ENCODE data around the gene PCSK4. TPM values are rescaled to one million over a fixed set of nuclear protein-coding genes. Genes with fewer than 3 reads are reported as not detected.

PCSK4 gene
- total and polyA plus RNA-seq, 2 of the 13 experiments (the other 11 are each of a cell fraction or from before 2014, with no cell fraction given), result 2.0 to 2.7 TPM

GRCh38 chr19:1438035-1438932 lies 51.9 kb downstream of the PCSK4 start, which contains the start of gene RPS15 (continued):
- TF ChIP-seq CREB1 (IDR thresholded peaks at IDR 0.05) (peak; percentile 82), CREB1 (CRISPR knock-in tag; IDR thresholded peaks at IDR 0.05) (peak; percentile 89), ZNF12 (CRISPR knock-in tag; IDR thresholded peaks at IDR 0.05) (peak; percentile 64), PAX8 (CRISPR knock-in tag; IDR thresholded peaks at IDR 0.05; ENCODE audit: borderline replicate concordance) (peak; percentile 84; the same call in 1 of the 2 replicates), ZNF879 (CRISPR knock-in tag; IDR thresholded peaks at IDR 0.05) (peak; percentile 75), TP53 (CRISPR knock-in tag; conservative IDR thresholded peaks at IDR 0.05) (peak; percentile 91; the same call in 1 of the 2 replicates), POLR2AphosphoS5 (IDR thresholded peaks at IDR 0.05; ENCODE audit: low read depth, low read length) (peak; percentile 98), ATRX (CRISPR knock-in tag; IDR thresholded peaks at IDR 0.05; ENCODE audit: borderline replicate concordance) (no peak), RELA (CRISPR knock-in tag; IDR thresholded peaks at IDR 0.05) (no peak), ARNT (IDR thresholded peaks at IDR 0.05) (no peak), SRSF9 (IDR thresholded peaks at IDR 0.05; ENCODE audit: borderline replicate concordance, insufficient read depth, low read depth, low read length, poor library complexity, severe bottlenecking) (no peak), THAP11 (CRISPR knock-in tag; IDR thresholded peaks at IDR 0.05) (peak; percentile 97), DNMT3B (CRISPR knock-in tag; conservative IDR thresholded peaks at IDR 0.05) (no peak; the same call in none of the 2 replicates), BATF2 (CRISPR knock-in tag; IDR thresholded peaks at IDR 0.05) (peak; percentile 89; the same call in 1 of the 2 replicates), ZNF564 (CRISPR knock-in tag; IDR thresholded peaks at IDR 0.05) (peak; percentile 80; the same call in 1 of the 2 replicates), ZNF569 (CRISPR knock-in tag; IDR thresholded peaks at IDR 0.05; ENCODE audit: borderline replicate concordance) (no peak), ATF3 (CRISPR knock-in tag; IDR thresholded peaks at IDR 0.05) (no peak; the same call in 1 of the 2 replicates)
- TF ChIP-seq, protein P1, sequence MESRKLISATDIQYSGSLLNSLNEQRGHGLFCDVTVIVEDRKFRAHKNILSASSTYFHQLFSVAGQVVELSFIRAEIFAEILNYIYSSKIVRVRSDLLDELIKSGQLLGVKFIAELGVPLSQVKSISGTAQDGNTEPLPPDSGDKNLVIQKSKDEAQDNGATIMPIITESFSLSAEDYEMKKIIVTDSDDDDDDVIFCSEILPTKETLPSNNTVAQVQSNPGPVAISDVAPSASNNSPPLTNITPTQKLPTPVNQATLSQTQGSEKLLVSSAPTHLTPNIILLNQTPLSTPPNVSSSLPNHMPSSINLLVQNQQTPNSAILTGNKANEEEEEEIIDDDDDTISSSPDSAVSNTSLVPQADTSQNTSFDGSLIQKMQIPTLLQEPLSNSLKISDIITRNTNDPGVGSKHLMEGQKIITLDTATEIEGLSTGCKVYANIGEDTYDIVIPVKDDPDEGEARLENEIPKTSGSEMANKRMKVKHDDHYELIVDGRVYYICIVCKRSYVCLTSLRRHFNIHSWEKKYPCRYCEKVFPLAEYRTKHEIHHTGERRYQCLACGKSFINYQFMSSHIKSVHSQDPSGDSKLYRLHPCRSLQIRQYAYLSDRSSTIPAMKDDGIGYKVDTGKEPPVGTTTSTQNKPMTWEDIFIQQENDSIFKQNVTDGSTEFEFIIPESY (CRISPR knock-in tag; IDR thresholded peaks at IDR 0.05), result peak; percentile 90
- TF ChIP-seq, protein P2, sequence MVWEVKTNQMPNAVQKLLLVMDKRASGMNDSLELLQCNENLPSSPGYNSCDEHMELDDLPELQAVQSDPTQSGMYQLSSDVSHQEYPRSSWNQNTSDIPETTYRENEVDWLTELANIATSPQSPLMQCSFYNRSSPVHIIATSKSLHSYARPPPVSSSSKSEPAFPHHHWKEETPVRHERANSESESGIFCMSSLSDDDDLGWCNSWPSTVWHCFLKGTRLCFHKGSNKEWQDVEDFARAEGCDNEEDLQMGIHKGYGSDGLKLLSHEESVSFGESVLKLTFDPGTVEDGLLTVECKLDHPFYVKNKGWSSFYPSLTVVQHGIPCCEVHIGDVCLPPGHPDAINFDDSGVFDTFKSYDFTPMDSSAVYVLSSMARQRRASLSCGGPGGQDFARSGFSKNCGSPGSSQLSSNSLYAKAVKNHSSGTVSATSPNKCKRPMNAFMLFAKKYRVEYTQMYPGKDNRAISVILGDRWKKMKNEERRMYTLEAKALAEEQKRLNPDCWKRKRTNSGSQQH (CRISPR knock-in tag; IDR thresholded peaks at IDR 0.05; ENCODE audit: low read depth), result peak; percentile 61
- TF ChIP-seq, protein P3, sequence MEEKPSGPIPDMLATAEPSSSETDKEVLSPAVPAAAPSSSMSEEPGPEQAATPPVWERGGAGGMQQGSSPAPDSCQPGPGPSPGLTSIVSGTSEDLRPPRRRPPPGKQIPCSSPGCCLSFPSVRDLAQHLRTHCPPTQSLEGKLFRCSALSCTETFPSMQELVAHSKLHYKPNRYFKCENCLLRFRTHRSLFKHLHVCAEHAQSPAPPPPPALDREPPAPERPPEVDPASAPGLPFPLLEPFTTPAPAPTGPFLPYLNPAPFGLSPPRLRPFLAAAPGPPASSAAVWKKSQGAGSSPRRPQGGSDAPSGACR (CRISPR knock-in tag; IDR thresholded peaks at IDR 0.05), result peak; percentile 86; the same call in 1 of the 2 replicates

All from HepG2 (cell line).